Memory B cell (primary cell): ENCODE results near the gene ATG7.

Experiments used
- ATAC-seq: fragments of 150-1000 bp; cut with Tn5 transposase; 2 replicates; pipeline ENCODE4 v1.10.0; 2021; ENCODE audit warnings: low read depth, mild to moderate bottlenecking, moderate library complexity
- DNase-seq, 2 donors: peaks; one replicate each; pipeline ENCODE4 v3.0.0; 2022; ENCODE audit warnings: low spot score in 2 of 2
- H3K27ac Mint-ChIP-seq: one replicate; pipeline ENCODE4 v1.8.0; 2022; ENCODE audit warnings: mild to moderate bottlenecking, moderate library complexity, mixed read lengths
- H3K27me3 Mint-ChIP-seq: one replicate; pipeline ENCODE4 v1.8.0; 2022; ENCODE audit warnings: mixed read lengths
- H3K36me3 Mint-ChIP-seq: one replicate; pipeline ENCODE4 v1.8.0; 2022; ENCODE audit warnings: mild to moderate bottlenecking, mixed read lengths
- H3K4me1 Mint-ChIP-seq: one replicate; pipeline ENCODE4 v1.8.0; 2022; ENCODE audit warnings: mixed read lengths
- H3K4me3 Mint-ChIP-seq: one replicate; pipeline ENCODE4 v1.8.0; 2022; ENCODE audit warnings: mild to moderate bottlenecking, moderate library complexity, mixed read lengths
- H3K9me3 Mint-ChIP-seq: one replicate; pipeline ENCODE4 v1.8.0; 2022; ENCODE audit warnings: mixed read lengths

Gene ATG7

GRCh38 chr3:11291808-11292207 lies 19.6 kb downstream of the ATG7 start:
- Mint-ChIP-seq H3K9me3 (no peaks in the 10 kb centered on the region), H3K4me1 (peaks cover 45% of the 10 kb centered on the region), H3K27me3 (no peaks in the 10 kb centered on the region), H3K27ac (peak overlapping the region; percentile 98), H3K36me3 (peaks cover 4% of the 10 kb centered on the region), H3K4me3 (no peak overlapping the region)
- DNase-seq (no peak), ATAC-seq (no peak)

GRCh38 chr3:11297126-11297525 lies 24.9 kb downstream of the ATG7 start:
- Mint-ChIP-seq H3K27ac (no peak overlapping the region), H3K27me3 (no peaks in the 10 kb centered on the region), H3K4me1 (peaks cover 3% of the 10 kb centered on the region), H3K9me3 (no peaks in the 10 kb centered on the region), H3K4me3 (no peak overlapping the region), H3K36me3 (peaks cover 26% of the 10 kb centered on the region)
- ATAC-seq = no peak
- no peak for DNase-seq

- no peak overlapping the region for H3K4me3 Mint-ChIP-seq
- H3K27ac Mint-ChIP-seq = peak overlapping the region; percentile 33
- H3K36me3 Mint-ChIP-seq = peaks cover 41% of the 10 kb centered on the region
- ATAC-seq (no peak), DNase-seq (no peak)
- H3K9me3 Mint-ChIP-seq = no peaks in the 10 kb centered on the region
- no peaks in the 10 kb centered on the region for H3K27me3 Mint-ChIP-seq
- H3K4me1 Mint-ChIP-seq = peaks cover 3% of the 10 kb centered on the region
Measured at GRCh38 chr3:11300970-11301369, 28.8 kb downstream of the ATG7 start.

GRCh38 chr3:11302444-11302843 lies 30.2 kb downstream of the ATG7 start:
- Mint-ChIP-seq H3K27ac (no peak overlapping the region), H3K4me1 (no peaks in the 10 kb centered on the region), H3K9me3 (no peaks in the 10 kb centered on the region), H3K27me3 (no peaks in the 10 kb centered on the region), H3K4me3 (no peak overlapping the region), H3K36me3 (peaks cover 42% of the 10 kb centered on the region)
- ATAC-seq (no peak), DNase-seq (no peak)

- H3K4me3 Mint-ChIP-seq = no peak overlapping the region
- DNase-seq = no peak
- H3K27ac Mint-ChIP-seq = no peak overlapping the region
- ATAC-seq = no peak
- H3K36me3 Mint-ChIP-seq = peaks cover 46% of the 10 kb centered on the region
- no peaks in the 10 kb centered on the region for H3K27me3 Mint-ChIP-seq
- no peaks in the 10 kb centered on the region for H3K9me3 Mint-ChIP-seq
- no peaks in the 10 kb centered on the region for H3K4me1 Mint-ChIP-seq
Measured at GRCh38 chr3:11304175-11304574, 32.0 kb downstream of the ATG7 start.

- Mint-ChIP-seq H3K9me3 (no peaks in the 10 kb centered on the region), H3K27me3 (no peaks in the 10 kb centered on the region), H3K4me3 (no peak overlapping the region), H3K27ac (peak overlapping the region; percentile 67), H3K4me1 (no peaks in the 10 kb centered on the region), H3K36me3 (peaks cover 46% of the 10 kb centered on the region)
- no peak for DNase-seq
- ATAC-seq = no peak
Measured at GRCh38 chr3:11305509-11305908, 33.3 kb downstream of the ATG7 start.

- no peaks in the 10 kb centered on the region for H3K9me3 Mint-ChIP-seq
- H3K27ac Mint-ChIP-seq = peak overlapping the region; percentile 29
- H3K27me3 Mint-ChIP-seq = no peaks in the 10 kb centered on the region
- no peaks in the 10 kb centered on the region for H3K4me1 Mint-ChIP-seq
- ATAC-seq (no peak), DNase-seq (no peak)
- no peak overlapping the region for H3K4me3 Mint-ChIP-seq
- H3K36me3 Mint-ChIP-seq = peaks cover 43% of the 10 kb centered on the region
Measured at GRCh38 chr3:11306817-11307589, 34.8 kb downstream of the ATG7 start.

GRCh38 chr3:11307830-11308432 lies 35.7 kb downstream of the ATG7 start:
- Mint-ChIP-seq H3K4me1 (no peaks in the 10 kb centered on the region), H3K27ac (no peak overlapping the region), H3K27me3 (no peaks in the 10 kb centered on the region), H3K36me3 (peaks cover 39% of the 10 kb centered on the region), H3K9me3 (no peaks in the 10 kb centered on the region), H3K4me3 (no peak overlapping the region)
- ATAC-seq (no peak), DNase-seq (no peak)

- Mint-ChIP-seq H3K9me3 (no peaks in the 10 kb centered on the region), H3K27ac (no peak overlapping the region), H3K27me3 (no peaks in the 10 kb centered on the region), H3K4me3 (no peak overlapping the region), H3K4me1 (no peaks in the 10 kb centered on the region), H3K36me3 (peaks cover 50% of the 10 kb centered on the region)
- DNase-seq (no peak), ATAC-seq (no peak)
Measured at GRCh38 chr3:11310258-11310657, 38.1 kb downstream of the ATG7 start.

GRCh38 chr3:11312166-11312565 lies 40.0 kb downstream of the ATG7 start:
- Mint-ChIP-seq H3K4me1 (no peaks in the 10 kb centered on the region), H3K27ac (no peak overlapping the region), H3K36me3 (peaks cover 55% of the 10 kb centered on the region), H3K4me3 (no peak overlapping the region), H3K9me3 (no peaks in the 10 kb centered on the region), H3K27me3 (no peaks in the 10 kb centered on the region)
- ATAC-seq (no peak), DNase-seq (no peak)

- Mint-ChIP-seq H3K4me3 (no peak overlapping the region), H3K9me3 (no peaks in the 10 kb centered on the region), H3K36me3 (peaks cover 51% of the 10 kb centered on the region), H3K27me3 (no peaks in the 10 kb centered on the region), H3K4me1 (no peaks in the 10 kb centered on the region), H3K27ac (no peak overlapping the region)
- ATAC-seq (no peak), DNase-seq (no peak)
Measured at GRCh38 chr3:11317300-11317699, 45.1 kb downstream of the ATG7 start.

GRCh38 chr3:11322931-11323330 lies 50.7 kb downstream of the ATG7 start:
- DNase-seq (no peak), ATAC-seq (no peak)
- no peaks in the 10 kb centered on the region for H3K9me3 Mint-ChIP-seq
- no peaks in the 10 kb centered on the region for H3K4me1 Mint-ChIP-seq
- peaks cover 36% of the 10 kb centered on the region for H3K36me3 Mint-ChIP-seq
- no peaks in the 10 kb centered on the region for H3K27me3 Mint-ChIP-seq
- H3K4me3 Mint-ChIP-seq = no peak overlapping the region
- H3K27ac Mint-ChIP-seq = no peak overlapping the region

- Mint-ChIP-seq H3K36me3 (peaks cover 28% of the 10 kb centered on the region), H3K4me1 (no peaks in the 10 kb centered on the region), H3K9me3 (no peaks in the 10 kb centered on the region), H3K4me3 (no peak overlapping the region), H3K27me3 (no peaks in the 10 kb centered on the region), H3K27ac (no peak overlapping the region)
- DNase-seq = no peak
- no peak for ATAC-seq
Measured at GRCh38 chr3:11323813-11324212, 51.6 kb downstream of the ATG7 start.

- DNase-seq (no peak), ATAC-seq (no peak)
- no peaks in the 10 kb centered on the region for H3K9me3 Mint-ChIP-seq
- no peak overlapping the region for H3K27ac Mint-ChIP-seq
- no peak overlapping the region for H3K4me3 Mint-ChIP-seq
- H3K36me3 Mint-ChIP-seq = peaks cover 19% of the 10 kb centered on the region
- no peaks in the 10 kb centered on the region for H3K4me1 Mint-ChIP-seq
- no peaks in the 10 kb centered on the region for H3K27me3 Mint-ChIP-seq
Measured at GRCh38 chr3:11327619-11328018, 55.4 kb downstream of the ATG7 start.
